H1 (cell line): ENCODE data around the gene MAGIX. TPM values are rescaled to one million over a fixed set of nuclear protein-coding genes. Genes with fewer than 3 reads are reported as not detected.

Experiments used
- CBX5 ChIP-seq: fragments of 300-800, 300-1000 bp; sonication (generic); IDR thresholded peaks from 2 replicates; pipeline ENCODE4 v1.7.1; 2016; ENCODE audit warnings: antibody characterized with exemption, low read length, low read depth
- FOSL1 ChIP-seq: IDR thresholded peaks from 2 replicates; pipeline ENCODE4 v1.6.1; 2011; ENCODE audit warnings: mild to moderate bottlenecking, low read depth, low read length, moderate library complexity; ENCODE audit not compliant: insufficient read depth
- HDAC6 ChIP-seq: IDR thresholded peaks from one replicate; pipeline ENCODE4 v1.7.1; 2012; ENCODE audit warnings: low read depth, mild to moderate bottlenecking, inconsistent platforms, low read length, moderate library complexity
- SIX5 ChIP-seq: IDR thresholded peaks from 2 replicates; pipeline ENCODE4 v1.6.1; 2011; ENCODE audit warnings: mild to moderate bottlenecking, low read depth, low read length
- polyA plus RNA-seq, 7 experiments: library from polyadenylated mRNA; depleted of rRNA in 3 of 7; stranded (reverse) in 5 of 7; unstranded in 2 of 7; fragments of >200 nt in 5 of 7; fragments of 200-250 nt in 2 of 7; gene quantifications; 1 replicate in 5 of 7; 2 replicates in 1 of 7; 4 replicates in 1 of 7; pipeline versions ENCODE4 v1.2.1 to v1.2.3, GENCODE V29; 2011 to 2013; ENCODE audit warnings: missing spikeins in 2 of 7, mixed read lengths in 2 of 7
- total RNA-seq: library from RNA; stranded (reverse); fragmentation: NEBNext Ultra II Directional; extraction: Animal tissue kit (Norgen Biotek cat#: 25700); gene quantifications from 2 replicates; pipeline ENCODE4 v1.2.1, GENCODE V29; 2021

Gene MAGIX
- total and polyA plus RNA-seq, 2 of the 8 experiments (the other 6 are each of a cell fraction or from before 2014, with no cell fraction given): 0.37 to 1.1 TPM

- TF ChIP-seq CBX5 (no peak), FOSL1 (no peak), SIX5 (no peak), HDAC6 (no peak)
These were observed 12.2 kb downstream of the MAGIX start (continued) for GRCh38 chrX:49174723-49175122.
